ENCODE results near the gene GLIS1. TPM values are rescaled to one million over a fixed set of nuclear protein-coding genes. Genes with fewer than 3 reads are reported as not detected.

Gene GLIS1
- total RNA-seq, 1 experiment from 2014 or later: 0.39 TPM

DNA sequence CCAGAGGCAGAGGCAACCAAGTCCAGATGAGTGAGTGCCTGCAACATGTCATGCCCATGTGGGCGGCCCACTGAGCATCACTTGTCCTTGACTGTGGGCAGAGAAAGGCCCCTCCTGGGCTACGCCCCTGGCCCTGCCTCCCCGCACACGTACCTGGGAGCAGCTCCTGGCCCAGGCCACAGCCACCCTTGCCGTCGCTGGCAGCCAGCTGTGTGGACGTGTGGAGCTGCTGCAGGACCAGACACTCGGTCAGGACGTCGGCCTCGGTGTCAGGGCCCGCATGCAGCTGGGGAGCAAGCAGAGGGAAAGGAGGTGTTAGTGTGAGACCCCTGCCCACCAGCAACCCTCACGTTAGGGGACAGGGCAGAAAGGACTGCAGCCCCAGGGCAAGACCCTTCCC, 218.5 kb downstream of the GLIS1 start:
- no peak for TF ChIP-seq ELF1 (IDR thresholded peaks at IDR 0.05; ENCODE audit: borderline replicate concordance, low read depth)
- TF ChIP-seq SP1 (IDR thresholded peaks at IDR 0.05; ENCODE audit: low read depth): no peak
- no peak for TF ChIP-seq MAX (IDR thresholded peaks at IDR 0.05)
- TF ChIP-seq ZFX (IDR thresholded peaks at IDR 0.05): no peak
- TF ChIP-seq EGR1 (IDR thresholded peaks at IDR 0.05; ENCODE audit: low read depth): no peak
- no peak for TF ChIP-seq EZH2phosphoT487 (IDR thresholded peaks at IDR 0.05; ENCODE audit: borderline replicate concordance)
- TF ChIP-seq CEBPB (IDR thresholded peaks at IDR 0.05; ENCODE audit: low read depth): no peak
- no peak for TF ChIP-seq SRF (IDR thresholded peaks at IDR 0.05; ENCODE audit: low read depth)
- no peak for TF ChIP-seq TCF7L2 (IDR thresholded peaks at IDR 0.05; ENCODE audit: borderline replicate concordance, extremely low read depth, insufficient read depth, insufficient read length)
- no peak for TF ChIP-seq FOSL1 (IDR thresholded peaks at IDR 0.05; ENCODE audit: low read depth)
- no peak for TF ChIP-seq ZNF274 (IDR thresholded peaks at IDR 0.05; ENCODE audit: low read depth, low read length)
- TF ChIP-seq JUND (IDR thresholded peaks at IDR 0.05): no peak
- no peak for TF ChIP-seq CTCF (IDR thresholded peaks at IDR 0.05 in 2 of 3, conservative IDR thresholded peaks at IDR 0.05 in 1 of 3; ENCODE audit: borderline replicate concordance in 1 of 3, insufficient read depth in 1 of 3, low read depth in 2 of 3, low read length in 2 of 3)
- no peak for TF ChIP-seq RAD21 (IDR thresholded peaks at IDR 0.05; ENCODE audit: low read depth)
- no peak for TF ChIP-seq POLR2A (IDR thresholded peaks at IDR 0.05; ENCODE audit: borderline replicate concordance, extremely low read depth, insufficient read depth, insufficient read length)
- TF ChIP-seq ZBTB33 (IDR thresholded peaks at IDR 0.05; ENCODE audit: extremely low read depth, insufficient replicate concordance, low read length): no peak
- Histone ChIP-seq H3K27ac (ENCODE audit: low read depth, low read length) (no peak overlapping the region), H3K9ac (ENCODE audit: low read length) (no peak overlapping the region), H3K4me1 (ENCODE audit: control insufficient read depth in 1 of 2, insufficient read depth in 2 of 2, low read length in 2 of 2) (no peaks in the 10 kb centered on the region), H3K79me2 (ENCODE audit: insufficient read depth, low read length) (no peaks in the 10 kb centered on the region), H2AFZ (ENCODE audit: low read depth, low read length, poor library complexity, severe bottlenecking) (no peak overlapping the region), H3K9me2 (ENCODE audit: insufficient read depth) (no peaks in the 10 kb centered on the region), H3K4me3 (replicated peaks in 1 of 2; ENCODE audit: low read depth in 1 of 2, low read length in 2 of 2) (no peak overlapping the region), H3K27me3 (ENCODE audit: insufficient read depth, low read length) (no peaks in the 10 kb centered on the region), H3K4me2 (ENCODE audit: low read length) (no peak overlapping the region), H4K20me1 (ENCODE audit: insufficient read depth) (no peaks in the 10 kb centered on the region), H3K36me3 (ENCODE audit: control insufficient read depth in 1 of 2, insufficient read depth in 2 of 2, low read length in 2 of 2) (no peaks in the 10 kb centered on the region), H3K9me3 (ENCODE audit: control insufficient read depth in 1 of 2, insufficient read depth in 1 of 2, low read depth in 1 of 2, low read length in 2 of 2) (no peaks in the 10 kb centered on the region)
- ChIA-PET RAD21 (ENCODE audit: low non-redundant PET in 1 of 2, low total read pairs in 2 of 2, uncharacterized antibody in 2 of 2, unreplicated experiment in 2 of 2) (no interaction called here), POLR2A (no interaction called here), CTCF (no interaction called here)
- DNase-seq (ENCODE audit: low read depth, low spot score) (no peak), ATAC-seq (no peak)
- BruUV-seq (replicated peaks): no TSS peak
- intact Hi-C loops (cut with micrococcal nuclease): no loop called here
